Gastroesophageal sphincter (tissue), 3 donors: Measurements from ENCODE around the gene KPTN.

ENCODE experiments used
- CTCF ChIP-seq, 4 experiments: fragments of 200-600 bp in 2 of 4; fragments of 450-650 bp in 2 of 4; sonication (generic) in 1 of 4; IDR thresholded peaks; one replicate each; pipeline ENCODE4 v1.5.1; 2017 to 2019; ENCODE audit warnings: antibody characterized with exemption in 4 of 4, mild to moderate bottlenecking in 2 of 4, moderate library complexity in 2 of 4
- EP300 ChIP-seq: sonication (generic); formaldehyde crosslinking; IDR thresholded peaks from one replicate; pipeline ENCODE4 v1.6.1; 2017; ENCODE audit warnings: antibody characterized with exemption, mild to moderate bottlenecking
- POLR2A ChIP-seq, 2 donors: fragments of 450-650 bp; IDR thresholded peaks; one replicate each; pipeline ENCODE4 v1.6.1; 2017; ENCODE audit warnings: antibody characterized with exemption in 2 of 2, mild to moderate bottlenecking in 2 of 2, moderate library complexity in 1 of 2

- TF ChIP-seq CTCF (IDR thresholded peaks at IDR 0.05) (no peak), POLR2A (IDR thresholded peaks at IDR 0.05) (no peak), EP300 (no peak)
Observed at GRCh38 chr19:47446534-47447469, 37.2 kb downstream of the KPTN start.
